Dermis microvascular lymphatic vessel endothelial cell (primary cell): ENCODE results near the gene ERLEC1. TPM values are rescaled to one million over a fixed set of nuclear protein-coding genes. Genes with fewer than 3 reads are reported as not detected.

ENCODE experiments used
- total RNA-seq: library from RNA; depleted of rRNA; stranded (reverse); fragments of >200 nt; gene quantifications from 2 replicates; pipeline ENCODE4 v1.2.1, GENCODE V29; 2014

The ERLEC1 gene
- total RNA-seq, 1 donor from 2014 or later = 46.5 TPM

Other genes starting within 250 kb of the ERLEC1 start
- gene CHAC2, start 19.2 kb upstream of the ERLEC1 start, total RNA-seq = 4.4 and 6.4 TPM in 2 replicates
- gene ASB3, start 91 bp upstream of the ERLEC1 start, total RNA-seq = 22.1 and 25.4 TPM in 2 replicates
- 0.77 and 1.3 TPM in 2 replicates for gene GPR75, start 72.9 kb downstream of the ERLEC1 start, total RNA-seq
- gene PSME4, start 183.9 kb downstream of the ERLEC1 start, total RNA-seq = 35.2 and 40.8 TPM in 2 replicates